ENCODE data around the gene ERVFRD-1.

DNA sequence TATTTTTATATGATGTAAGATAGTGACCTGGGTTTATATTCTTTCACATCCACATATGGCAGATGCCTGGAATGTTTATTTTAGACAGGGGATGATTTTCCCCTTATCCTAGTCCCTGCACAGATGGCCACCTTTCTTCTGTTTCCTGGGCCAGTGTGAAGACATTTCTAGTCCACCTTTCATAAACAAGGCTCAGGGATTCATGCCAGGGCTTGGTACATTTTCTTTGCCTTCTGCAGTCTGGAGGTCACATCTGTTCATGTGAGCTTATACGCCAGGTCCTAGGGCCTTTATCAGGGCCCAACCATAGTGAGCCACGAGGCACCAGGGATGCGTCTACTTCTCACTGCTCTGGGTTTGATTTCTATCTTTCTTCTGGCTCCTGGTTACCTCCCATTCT, 38.0 kb upstream of the ERVFRD-1 start:
- TF ChIP-seq POLR2A (IDR thresholded peaks at IDR 0.05; ENCODE audit: low read depth, low read length) (no peak), TAF1 (IDR thresholded peaks at IDR 0.05; ENCODE audit: low read depth, low read length) (no peak)

Data from GM12891 (cell line).